GM12878 (cell line): ENCODE measurements around the gene PPP1R18. TPM values are rescaled to one million over a fixed set of nuclear protein-coding genes. Genes with fewer than 3 reads are reported as not detected.

Experiments
- BRCA1 ChIP-seq: IDR thresholded peaks from 2 replicates; pipeline ENCODE4 v1.6.1; 2011; ENCODE audit warnings: low read depth, low read length, improper control_type of control experiment
- DPF2 ChIP-seq: fragments of 450-650 bp; IDR thresholded peaks from 2 replicates; pipeline ENCODE4 v1.6.1; 2017; ENCODE audit warnings: mild to moderate bottlenecking
- HCFC1 ChIP-seq: fragments of 150-350 bp; IDR thresholded peaks from 2 replicates; pipeline ENCODE4 v1.6.1; 2014; ENCODE audit warnings: low read length
- IRF4 ChIP-seq: IDR thresholded peaks from 2 replicates; pipeline ENCODE4 v1.6.1; 2011; ENCODE audit warnings: low read depth, low read length
- KAT2A ChIP-seq: conservative IDR thresholded peaks from 2 replicates; pipeline ENCODE4 v1.6.1; 2011; ENCODE audit warnings: low read depth, low read length; ENCODE audit not compliant: control insufficient read depth
- NFIC ChIP-seq: IDR thresholded peaks from 2 replicates; pipeline ENCODE4 v1.6.1; 2012; ENCODE audit warnings: low read depth, mild to moderate bottlenecking, inconsistent platforms, low read length, moderate library complexity
- NFYB ChIP-seq: IDR thresholded peaks from 2 replicates; pipeline ENCODE4 v1.6.1; 2011; ENCODE audit warnings: low read depth, mild to moderate bottlenecking, low read length, improper control_type of control experiment, moderate library complexity; ENCODE audit not compliant: insufficient read depth
- NRF1 ChIP-seq: conservative IDR thresholded peaks from 2 replicates; pipeline ENCODE4 v1.6.1; 2011; ENCODE audit warnings: mild to moderate bottlenecking, low read depth, low read length, improper control_type of control experiment
- PBX3 ChIP-seq: IDR thresholded peaks from 2 replicates; pipeline ENCODE4 v1.6.1; 2011; ENCODE audit warnings: mild to moderate bottlenecking, low read depth, low read length, moderate library complexity; ENCODE audit not compliant: insufficient replicate concordance
- PML ChIP-seq: IDR thresholded peaks from 2 replicates; pipeline ENCODE4 v1.6.1; 2012; ENCODE audit warnings: low read length, inconsistent platforms
- POLR2A ChIP-seq: IDR thresholded peaks from 2 replicates; pipeline ENCODE4 v1.6.1; 2011; ENCODE audit warnings: low read depth, mild to moderate bottlenecking, low read length
- POLR2AphosphoS5 ChIP-seq: IDR thresholded peaks from 2 replicates; pipeline ENCODE4 v1.6.1; 2011; ENCODE audit warnings: mild to moderate bottlenecking, low read length, inconsistent platforms
- RUNX3 ChIP-seq: IDR thresholded peaks from 2 replicates; pipeline ENCODE4 v1.6.1; 2012; ENCODE audit warnings: low read length, inconsistent platforms
- SIN3A ChIP-seq: IDR thresholded peaks from 2 replicates; pipeline ENCODE4 v1.6.1; 2012; ENCODE audit warnings: low read depth, low read length, improper control_type of control experiment
- SKIL ChIP-seq: fragments of 450-650 bp; IDR thresholded peaks from 2 replicates; pipeline ENCODE4 v1.6.1; 2017; ENCODE audit warnings: mild to moderate bottlenecking, low read depth, inconsistent platforms; ENCODE audit not compliant: poor library complexity, severe bottlenecking
- SMAD1 ChIP-seq: fragments of 450-650 bp; IDR thresholded peaks from 2 replicates; pipeline ENCODE4 v1.6.1; 2018; ENCODE audit warnings: mild to moderate bottlenecking, low read depth; ENCODE audit not compliant: partially characterized antibody
- SMC3 ChIP-seq: IDR thresholded peaks from 2 replicates; pipeline ENCODE4 v1.6.1; 2011; ENCODE audit warnings: low read length, improper control_type of control experiment, borderline replicate concordance
- SRF ChIP-seq, 2 experiments: IDR thresholded peaks; 2 replicates each; pipeline ENCODE4 v1.6.1; 2011; ENCODE audit warnings: low read depth in 2 of 2, low read length in 2 of 2, mild to moderate bottlenecking in 1 of 2, moderate library complexity in 1 of 2
- USF2 ChIP-seq: IDR thresholded peaks from 2 replicates; pipeline ENCODE4 v1.6.1; 2011; ENCODE audit warnings: low read depth, low read length, improper control_type of control experiment, borderline replicate concordance
- polyA plus RNA-seq, 11 experiments: library from polyadenylated mRNA; depleted of rRNA in 4 of 11; unstranded in 6 of 11; stranded (reverse) in 5 of 11; fragments of >200 nt; fragmentation: Nextera tagmentation in 4 of 11; fragmentation: Illumina TruSeq in 1 of 11; extraction: Ambion mirVana in 4 of 11; extraction: Trizol in 1 of 11; gene quantifications; 1 replicate in 1 of 11; 2 replicates in 10 of 11; pipeline versions ENCODE4 v1.2.1 to v1.2.3, GENCODE V29; 2011 to 2016; ENCODE audit warnings: inconsistent platforms in 2 of 11, missing spikeins in 2 of 11, low read depth in 1 of 11
- total RNA-seq, 4 experiments: library from RNA; depleted of rRNA in 3 of 4; stranded (reverse); fragments of >200 nt in 3 of 4; fragmentation: Illumina TruSeq in 1 of 4; extraction: Trizol in 1 of 4; gene quantifications; 2 replicates each; pipeline versions ENCODE4 v1.2.1 to v1.2.3, GENCODE V29; 2013 to 2021
- TF ChIP-seq, protein P1 (sequence below): fragments of 450-650 bp; formaldehyde crosslinking; IDR thresholded peaks from 2 replicates; pipeline ENCODE4 v1.4.0; 2022; ENCODE audit warnings: mild to moderate bottlenecking, moderate library complexity
- TF ChIP-seq, protein P2 (sequence below): fragments of 450-650 bp; IDR thresholded peaks from 2 replicates; pipeline ENCODE4 v1.6.1; 2014; ENCODE audit warnings: mild to moderate bottlenecking

Gene PPP1R18
- total and polyA plus RNA-seq, 10 of the 15 experiments (the other 5 are each of a cell fraction or from before 2014, with no cell fraction given), result 21.0 to 119 (median 52.6) TPM

DNA sequence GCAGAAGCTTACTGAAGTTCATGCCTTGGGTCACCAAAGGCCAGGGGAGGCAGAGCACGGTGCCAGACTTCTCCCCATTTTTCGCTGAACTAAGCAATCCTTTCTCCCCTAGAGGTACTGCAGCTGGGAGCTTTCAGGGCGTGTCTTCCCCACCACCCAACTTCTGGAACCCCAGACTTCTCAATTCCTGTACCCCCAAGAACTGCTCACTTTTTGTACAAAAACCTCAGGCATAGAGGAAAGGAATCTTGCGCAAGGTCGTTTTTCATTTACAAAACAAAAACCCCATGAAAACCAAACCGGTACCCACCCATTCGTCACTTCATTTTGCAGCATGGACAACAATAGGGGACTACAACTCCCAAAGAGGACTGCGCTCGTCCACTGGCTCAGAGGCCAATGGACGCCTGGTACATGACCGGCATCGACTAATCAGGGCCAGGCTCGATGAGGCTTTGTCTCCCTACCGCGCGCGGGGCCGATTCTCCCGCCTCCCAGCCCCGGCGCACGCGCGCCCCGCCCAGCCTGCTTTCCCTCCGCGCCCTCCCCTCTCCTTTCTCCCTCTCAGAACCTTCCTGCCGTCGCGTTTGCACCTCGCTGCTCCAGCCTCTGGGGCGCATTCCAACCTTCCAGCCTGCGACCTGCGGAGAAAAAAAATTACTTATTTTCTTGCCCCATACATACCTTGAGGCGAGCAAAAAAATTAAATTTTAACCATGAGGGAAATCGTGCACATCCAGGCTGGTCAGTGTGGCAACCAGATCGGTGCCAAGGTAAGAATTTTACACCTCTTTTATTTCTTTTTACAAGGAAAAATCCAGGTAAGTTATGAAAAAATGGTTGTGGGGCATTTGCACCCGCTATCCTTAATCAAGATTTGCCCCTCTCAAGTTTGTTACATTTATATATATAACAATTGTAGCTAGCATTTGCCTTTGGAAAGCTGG lies 33.6 kb upstream of the PPP1R18 start, which contains the start of gene TUBB (continued):
- TF ChIP-seq NFYB (peak; percentile 85), POLR2A (peak; percentile 84), NFIC (no peak), KAT2A (no peak), NRF1 (peak; percentile 73), SMC3 (no peak), SKIL (no peak), SMAD1 (peak; percentile 70), USF2 (peak; percentile 43; the same call in 1 of the 2 replicates), PML (no peak), SRF (IDR thresholded peaks at IDR 0.05; ENCODE audit: low read depth in 2 of 2, low read length in 2 of 2) (no peak), IRF4 (no peak), DPF2 (no peak), SIN3A (peak; percentile 72; the same call in 1 of the 2 replicates), PBX3 (no peak), BRCA1 (no peak), POLR2AphosphoS5 (peak; percentile 94), RUNX3 (no peak), HCFC1 (peak; percentile 90)
- TF ChIP-seq, protein P1, sequence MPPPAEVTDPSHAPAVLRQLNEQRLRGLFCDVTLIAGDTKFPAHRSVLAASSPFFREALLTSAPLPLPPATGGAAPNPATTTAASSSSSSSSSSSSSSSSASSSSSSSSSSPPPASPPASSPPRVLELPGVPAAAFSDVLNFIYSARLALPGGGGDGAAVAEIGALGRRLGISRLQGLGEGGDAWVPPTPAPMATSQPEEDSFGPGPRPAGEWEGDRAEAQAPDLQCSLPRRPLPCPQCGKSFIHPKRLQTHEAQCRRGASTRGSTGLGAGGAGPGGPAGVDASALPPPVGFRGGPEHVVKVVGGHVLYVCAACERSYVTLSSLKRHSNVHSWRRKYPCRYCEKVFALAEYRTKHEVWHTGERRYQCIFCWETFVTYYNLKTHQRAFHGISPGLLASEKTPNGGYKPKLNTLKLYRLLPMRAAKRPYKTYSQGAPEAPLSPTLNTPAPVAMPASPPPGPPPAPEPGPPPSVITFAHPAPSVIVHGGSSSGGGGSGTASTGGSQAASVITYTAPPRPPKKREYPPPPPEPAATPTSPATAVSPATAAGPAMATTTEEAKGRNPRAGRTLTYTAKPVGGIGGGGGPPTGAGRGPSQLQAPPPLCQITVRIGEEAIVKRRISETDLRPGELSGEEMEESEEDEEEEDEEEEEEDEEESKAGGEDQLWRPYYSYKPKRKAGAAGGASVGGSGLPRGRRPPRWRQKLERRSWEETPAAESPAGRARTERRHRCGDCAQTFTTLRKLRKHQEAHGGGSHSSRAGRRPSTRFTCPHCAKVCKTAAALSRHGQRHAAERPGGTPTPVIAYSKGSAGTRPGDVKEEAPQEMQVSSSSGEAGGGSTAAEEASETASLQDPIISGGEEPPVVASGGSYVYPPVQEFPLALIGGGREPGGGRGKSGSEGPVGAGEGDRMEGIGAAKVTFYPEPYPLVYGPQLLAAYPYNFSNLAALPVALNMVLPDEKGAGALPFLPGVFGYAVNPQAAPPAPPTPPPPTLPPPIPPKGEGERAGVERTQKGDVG (CRISPR knock-in tag), result no peak
- TF ChIP-seq, protein P2, sequence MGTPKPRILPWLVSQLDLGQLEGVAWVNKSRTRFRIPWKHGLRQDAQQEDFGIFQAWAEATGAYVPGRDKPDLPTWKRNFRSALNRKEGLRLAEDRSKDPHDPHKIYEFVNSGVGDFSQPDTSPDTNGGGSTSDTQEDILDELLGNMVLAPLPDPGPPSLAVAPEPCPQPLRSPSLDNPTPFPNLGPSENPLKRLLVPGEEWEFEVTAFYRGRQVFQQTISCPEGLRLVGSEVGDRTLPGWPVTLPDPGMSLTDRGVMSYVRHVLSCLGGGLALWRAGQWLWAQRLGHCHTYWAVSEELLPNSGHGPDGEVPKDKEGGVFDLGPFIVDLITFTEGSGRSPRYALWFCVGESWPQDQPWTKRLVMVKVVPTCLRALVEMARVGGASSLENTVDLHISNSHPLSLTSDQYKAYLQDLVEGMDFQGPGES, result peak; percentile 66; the same call in 1 of the 2 replicates
